HG02759 (cell line): ENCODE data around the gene AIFM2.
"Not testable (repeated sequence)": the region's sequence is repeated elsewhere in the genome, so short reads cannot be mapped to it uniquely, and the experiment has no call there.

Source experiments
- ATAC-seq: cut with Tn5 transposase; IDR thresholded peaks from one replicate; pipeline ENCODE4 v1.9.1; 2021; ENCODE audit warnings: mild to moderate bottlenecking, moderate library complexity; ENCODE audit not compliant: unreplicated experiment

AIFM2 gene

GRCh38 chr10:70096016-70096704 is 36.5 kb downstream of the AIFM2 start:
- no peak for ATAC-seq

- no peak for ATAC-seq
Measured at GRCh38 chr10:70094250-70094649, 38.4 kb downstream of the AIFM2 start.

- ATAC-seq: no peak
Measured at GRCh38 chr10:70093335-70093944, 39.2 kb downstream of the AIFM2 start.

GRCh38 chr10:70092389-70092718 is 40.3 kb downstream of the AIFM2 start:
- no peak for ATAC-seq

- no peak for ATAC-seq
Measured at GRCh38 chr10:70090951-70091350, 41.7 kb downstream of the AIFM2 start.

- ATAC-seq: no peak
Measured at GRCh38 chr10:70090013-70090412, 42.6 kb downstream of the AIFM2 start.

- ATAC-seq: no peak
Measured at GRCh38 chr10:70088308-70088698, 44.3 kb downstream of the AIFM2 start.

- ATAC-seq: no peak
Measured at GRCh38 chr10:70087616-70088307, 44.9 kb downstream of the AIFM2 start.

GRCh38 chr10:70085975-70086613 is 46.5 kb downstream of the AIFM2 start:
- no peak for ATAC-seq

- ATAC-seq: no peak
Measured at GRCh38 chr10:70084189-70084588, 48.4 kb downstream of the AIFM2 start.

- not testable (repeated sequence) for ATAC-seq
Measured at GRCh38 chr10:70080789-70081188, 51.8 kb downstream of the AIFM2 start.

- no peak for ATAC-seq
Measured at GRCh38 chr10:70078937-70079336, 53.7 kb downstream of the AIFM2 start.

- no peak for ATAC-seq
Measured at GRCh38 chr10:70078329-70078728, 54.3 kb downstream of the AIFM2 start.

GRCh38 chr10:70074971-70075370 is 57.7 kb downstream of the AIFM2 start:
- ATAC-seq: no peak

GRCh38 chr10:70074165-70074564 is 58.5 kb downstream of the AIFM2 start:
- ATAC-seq: no peak

GRCh38 chr10:70070834-70071233 is 61.8 kb downstream of the AIFM2 start:
- no peak for ATAC-seq

GRCh38 chr10:70069346-70069745 is 63.3 kb downstream of the AIFM2 start:
- no peak for ATAC-seq

GRCh38 chr10:70068925-70069324 is 63.7 kb downstream of the AIFM2 start:
- ATAC-seq: no peak

- ATAC-seq: no peak
Measured at GRCh38 chr10:70067586-70067985, 65.0 kb downstream of the AIFM2 start.

GRCh38 chr10:70066190-70066589 is 66.4 kb downstream of the AIFM2 start:
- ATAC-seq: no peak

- no peak for ATAC-seq
Measured at GRCh38 chr10:70064486-70064885, 68.1 kb downstream of the AIFM2 start.
